ENCODE measurements around the gene MED15. TPM values are rescaled to one million over a fixed set of nuclear protein-coding genes. Genes with fewer than 3 reads are reported as not detected.
"Not testable (repeated sequence)": the region's sequence is repeated elsewhere in the genome, so short reads cannot be mapped to it uniquely, and the experiment has no call there.

MED15 gene
- total RNA-seq, 5 donors from 2014 or later (not counting 1 experiment from before 2014, with no cell fraction given) = 214 to 317 (median 262) TPM

- H3K36me3 Mint-ChIP-seq = no peaks in the 10 kb centered on the region
- no peak overlapping the region for H3K4me3 ChIP-seq (ENCODE audit: control insufficient read depth in 1 of 2, extremely low read depth in 1 of 2, low read length in 1 of 2)
- H3K4me1 Mint-ChIP-seq = no peaks in the 10 kb centered on the region
- H3K27me3 Mint-ChIP-seq = no peaks in the 10 kb centered on the region
- H3K9me3 Mint-ChIP-seq = no peaks in the 10 kb centered on the region
- no peak overlapping the region for H3K4me3 Mint-ChIP-seq
- H3K9me3 ChIP-seq = no peaks in the 10 kb centered on the region
- H3K4me1 ChIP-seq (ENCODE audit: control insufficient read depth in 1 of 2, extremely low read depth in 1 of 2, insufficient read depth in 2 of 2, low read length in 2 of 2) = no peaks in the 10 kb centered on the region
- ChIA-PET POLR2A (interaction anchor here in 1 of 2 donors (0.7 kb wide), 1 partner anchor 43 kb away, joined by 3 read pairs; no protein-coding TSS in a partner anchor), CTCF (interaction anchor here in 1 of 2 donors (0.7 kb wide), 1 partner anchor 11 kb away, joined by 3 read pairs; no protein-coding TSS in a partner anchor)
- H3K27ac Mint-ChIP-seq = no peak overlapping the region
- WGBS (ENCODE audit: insufficient coverage) = 96% methylated on average over 5 of the region's 8 CpGs
- H3K27me3 ChIP-seq (replicated peaks in 1 of 2; ENCODE audit: control insufficient read depth in 2 of 2, extremely low read depth in 1 of 2, insufficient read depth in 2 of 2, low read length in 1 of 2) = no peaks in the 10 kb centered on the region
- H3K36me3 ChIP-seq (ENCODE audit: control insufficient read depth in 2 of 2, extremely low read depth in 1 of 2, insufficient read depth in 1 of 2, low read length in 1 of 2) = no peaks in the 10 kb centered on the region
- no peak overlapping the region for H3K27ac ChIP-seq (ENCODE audit: low read length)
- DNase-seq (no peak), ATAC-seq (replicated peaks in 1 of 4) (no peak)
Observed at GRCh38 chr22:20619045-20619892, 111.9 kb downstream of the MED15 start.

DNA sequence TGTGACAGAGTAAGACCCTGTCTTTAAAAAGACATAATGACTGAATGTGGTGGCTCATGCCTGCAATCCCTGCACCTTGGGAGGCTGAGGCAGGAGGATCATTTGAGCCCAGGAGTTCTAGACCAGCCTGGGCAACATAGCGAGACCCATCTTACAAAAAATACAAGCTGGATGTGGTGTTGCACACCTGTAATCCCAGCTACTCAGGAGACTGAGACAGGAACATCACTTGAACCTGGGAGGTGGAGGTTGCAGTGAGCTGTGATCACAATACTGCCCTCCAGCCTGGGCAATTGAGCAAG lies 112.4 kb downstream of the MED15 start:
- H3K27ac Mint-ChIP-seq; H3K4me3 ChIP-seq (ENCODE audit: control insufficient read depth in 1 of 2, extremely low read depth in 1 of 2, low read length in 1 of 2); H3K4me1 Mint-ChIP-seq; ATAC-seq (replicated peaks in 1 of 4); H3K36me3 ChIP-seq (ENCODE audit: control insufficient read depth in 2 of 2, extremely low read depth in 1 of 2, insufficient read depth in 1 of 2, low read length in 1 of 2); H3K27me3 ChIP-seq (replicated peaks in 1 of 2; ENCODE audit: control insufficient read depth in 2 of 2, extremely low read depth in 1 of 2, insufficient read depth in 2 of 2, low read length in 1 of 2); H3K27me3 Mint-ChIP-seq; H3K36me3 Mint-ChIP-seq; H3K4me3 Mint-ChIP-seq; H3K9me3 Mint-ChIP-seq; DNase-seq; H3K9me3 ChIP-seq; H3K27ac ChIP-seq (ENCODE audit: low read length); H3K4me1 ChIP-seq (ENCODE audit: control insufficient read depth in 1 of 2, extremely low read depth in 1 of 2, insufficient read depth in 2 of 2, low read length in 2 of 2): not testable (repeated sequence)
- no CpG with 5 or more reads among the region's 1 CpG for WGBS (ENCODE audit: insufficient coverage)
- ChIA-PET CTCF (interaction anchor here in 1 of 2 donors (0.7 kb wide), 1 partner anchor 12 kb away, joined by 3 read pairs; no protein-coding TSS in a partner anchor), POLR2A (interaction anchor here in 1 of 2 donors (0.7 kb wide), 1 partner anchor 44 kb away, joined by 3 read pairs; no protein-coding TSS in a partner anchor)

- H3K4me1 ChIP-seq (ENCODE audit: control insufficient read depth in 1 of 2, extremely low read depth in 1 of 2, insufficient read depth in 2 of 2, low read length in 2 of 2) = no peaks in the 10 kb centered on the region
- no peaks in the 10 kb centered on the region for H3K36me3 ChIP-seq (ENCODE audit: control insufficient read depth in 2 of 2, extremely low read depth in 1 of 2, insufficient read depth in 1 of 2, low read length in 1 of 2)
- WGBS (ENCODE audit: insufficient coverage) = 60% methylated on average over 1 of the region's 1 CpG
- H3K36me3 Mint-ChIP-seq = no peaks in the 10 kb centered on the region
- no peaks in the 10 kb centered on the region for H3K9me3 ChIP-seq
- no peak overlapping the region for H3K27ac ChIP-seq (ENCODE audit: low read length)
- H3K4me3 Mint-ChIP-seq = no peak overlapping the region
- CTCF ChIA-PET = no interaction called here
- no peak overlapping the region for H3K4me3 ChIP-seq (ENCODE audit: control insufficient read depth in 1 of 2, extremely low read depth in 1 of 2, low read length in 1 of 2)
- no peak for DNase-seq
- POLR2A ChIA-PET = no interaction called here
- no peaks in the 10 kb centered on the region for H3K4me1 Mint-ChIP-seq
- ATAC-seq (replicated peaks in 1 of 4) = no peak
- H3K9me3 Mint-ChIP-seq = no peaks in the 10 kb centered on the region
- no peaks in the 10 kb centered on the region for H3K27me3 ChIP-seq (replicated peaks in 1 of 2; ENCODE audit: control insufficient read depth in 2 of 2, extremely low read depth in 1 of 2, insufficient read depth in 2 of 2, low read length in 1 of 2)
- no peaks in the 10 kb centered on the region for H3K27me3 Mint-ChIP-seq
- no peak overlapping the region for H3K27ac Mint-ChIP-seq
Observed at GRCh38 chr22:20621162-20621561, 113.8 kb downstream of the MED15 start.

DNA sequence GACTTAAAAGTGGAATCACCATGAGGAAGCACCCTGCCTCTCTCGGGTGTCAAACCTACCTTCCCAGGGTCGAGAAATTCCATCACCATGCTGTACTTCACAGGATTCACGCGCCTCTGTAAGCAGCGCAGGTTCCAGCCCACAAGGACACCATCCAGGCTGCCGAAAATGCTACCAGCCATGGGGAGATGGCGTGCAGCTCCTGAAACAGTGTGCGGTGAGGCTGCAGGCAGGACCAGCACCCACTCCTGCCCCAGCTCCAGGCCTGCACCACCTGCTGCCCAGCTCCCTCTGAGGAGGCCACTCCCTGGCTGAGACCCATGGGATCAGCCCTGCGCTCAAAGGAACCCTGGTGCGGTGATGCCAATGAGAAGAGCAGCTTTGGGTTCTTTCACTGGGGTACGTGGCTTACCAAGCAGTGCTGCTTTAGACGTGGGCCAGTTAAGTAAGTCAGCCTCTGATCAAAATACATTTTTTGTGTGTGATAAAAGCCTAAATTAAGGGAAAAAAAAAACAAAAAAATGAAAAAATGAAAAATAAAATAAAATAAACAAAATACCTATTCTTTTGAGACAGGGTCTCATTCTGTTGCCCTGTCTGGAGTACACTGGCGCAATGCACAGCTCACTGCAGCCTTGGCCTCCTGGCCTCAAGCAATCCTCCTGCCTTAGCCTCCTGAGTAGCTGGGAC lies 115.4 kb downstream of the MED15 start:
- Histone ChIP-seq H3K4me3 (ENCODE audit: control insufficient read depth in 1 of 2, extremely low read depth in 1 of 2, low read length in 1 of 2) (no peak overlapping the region), H3K36me3 (ENCODE audit: control insufficient read depth in 2 of 2, extremely low read depth in 1 of 2, insufficient read depth in 1 of 2, low read length in 1 of 2) (no peaks in the 10 kb centered on the region), H3K27ac (ENCODE audit: low read length) (no peak overlapping the region), H3K9me3 (no peaks in the 10 kb centered on the region), H3K4me1 (ENCODE audit: control insufficient read depth in 1 of 2, extremely low read depth in 1 of 2, insufficient read depth in 2 of 2, low read length in 2 of 2) (no peaks in the 10 kb centered on the region), H3K27me3 (replicated peaks in 1 of 2; ENCODE audit: control insufficient read depth in 2 of 2, extremely low read depth in 1 of 2, insufficient read depth in 2 of 2, low read length in 1 of 2) (no peaks in the 10 kb centered on the region)
- H3K4me1 Mint-ChIP-seq = no peaks in the 10 kb centered on the region
- WGBS (ENCODE audit: insufficient coverage) = 95% methylated on average over 11 of the region's 13 CpGs
- ATAC-seq (replicated peaks in 1 of 4) (no peak), DNase-seq (no peak)
- H3K27me3 Mint-ChIP-seq = no peaks in the 10 kb centered on the region
- POLR2A ChIA-PET = no interaction called here
- no peaks in the 10 kb centered on the region for H3K36me3 Mint-ChIP-seq
- CTCF ChIA-PET = interaction anchor here in 1 of 2 donors (0.5 to 0.6 kb wide), 2 partner anchors 65 to 78 kb away, joined by 4 to 6 read pairs; no protein-coding TSS in a partner anchor
- H3K27ac Mint-ChIP-seq = no peak overlapping the region
- no peaks in the 10 kb centered on the region for H3K9me3 Mint-ChIP-seq
- no peak overlapping the region for H3K4me3 Mint-ChIP-seq

GRCh38 chr22:20624161-20624616 lies 116.8 kb downstream of the MED15 start:
- CTCF ChIA-PET = no interaction called here
- POLR2A ChIA-PET = no interaction called here

DNA sequence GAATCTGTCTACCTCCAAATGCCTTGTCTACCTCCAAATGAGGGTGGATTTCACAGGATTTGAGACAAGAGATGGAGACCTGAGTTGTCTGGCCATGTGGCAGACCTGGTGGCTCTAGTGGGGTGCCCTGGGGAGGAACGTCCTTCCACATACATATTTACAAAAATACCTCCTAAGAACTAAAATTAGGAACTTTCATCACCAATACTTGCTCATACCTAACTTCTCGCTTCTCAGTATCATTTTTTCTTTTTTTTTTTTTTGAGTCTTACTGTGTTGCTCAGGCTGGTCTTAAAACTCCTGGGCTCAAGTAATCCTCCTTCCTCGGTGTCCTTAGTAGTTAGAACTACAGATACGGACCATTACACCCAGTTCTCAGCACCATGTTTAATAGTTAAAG lies 117.9 kb downstream of the MED15 start:
- no peaks in the 10 kb centered on the region for H3K27me3 Mint-ChIP-seq
- no peak overlapping the region for H3K4me3 Mint-ChIP-seq
- CTCF ChIA-PET = no interaction called here
- H3K27ac Mint-ChIP-seq = no peak overlapping the region
- no peak for ATAC-seq (replicated peaks in 1 of 4)
- DNase-seq = no peak
- no peaks in the 10 kb centered on the region for H3K4me1 Mint-ChIP-seq
- H3K36me3 ChIP-seq (ENCODE audit: control insufficient read depth in 2 of 2, extremely low read depth in 1 of 2, insufficient read depth in 1 of 2, low read length in 1 of 2) = no peaks in the 10 kb centered on the region
- POLR2A ChIA-PET = no interaction called here
- H3K27me3 ChIP-seq (replicated peaks in 1 of 2; ENCODE audit: control insufficient read depth in 2 of 2, extremely low read depth in 1 of 2, insufficient read depth in 2 of 2, low read length in 1 of 2) = no peaks in the 10 kb centered on the region
- H3K9me3 ChIP-seq = no peaks in the 10 kb centered on the region
- WGBS (ENCODE audit: insufficient coverage) = 71% methylated on average over 1 of the region's 4 CpGs
- no peak overlapping the region for H3K4me3 ChIP-seq (ENCODE audit: control insufficient read depth in 1 of 2, extremely low read depth in 1 of 2, low read length in 1 of 2)
- H3K9me3 Mint-ChIP-seq = no peaks in the 10 kb centered on the region
- no peaks in the 10 kb centered on the region for H3K36me3 Mint-ChIP-seq
- no peak overlapping the region for H3K27ac ChIP-seq (ENCODE audit: low read length)
- no peaks in the 10 kb centered on the region for H3K4me1 ChIP-seq (ENCODE audit: control insufficient read depth in 1 of 2, extremely low read depth in 1 of 2, insufficient read depth in 2 of 2, low read length in 2 of 2)

More at GRCh38 chr22:20624161-20624616, 116.8 kb downstream of the MED15 start:
- no peaks in the 10 kb centered on the region for H3K9me3 ChIP-seq
- no peaks in the 10 kb centered on the region for H3K4me1 ChIP-seq (ENCODE audit: control insufficient read depth in 1 of 2, extremely low read depth in 1 of 2, insufficient read depth in 2 of 2, low read length in 2 of 2)
- H3K9me3 Mint-ChIP-seq = no peaks in the 10 kb centered on the region
- H3K4me1 Mint-ChIP-seq = no peaks in the 10 kb centered on the region
- no peaks in the 10 kb centered on the region for H3K36me3 Mint-ChIP-seq
- ATAC-seq (replicated peaks in 1 of 4) (peak in 1 of 4 experiments; percentile 26), DNase-seq (no peak)
- H3K27ac Mint-ChIP-seq = no peak overlapping the region
- no peaks in the 10 kb centered on the region for H3K27me3 Mint-ChIP-seq
- H3K36me3 ChIP-seq (ENCODE audit: control insufficient read depth in 2 of 2, extremely low read depth in 1 of 2, insufficient read depth in 1 of 2, low read length in 1 of 2) = no peaks in the 10 kb centered on the region
- no peak overlapping the region for H3K4me3 ChIP-seq (ENCODE audit: control insufficient read depth in 1 of 2, extremely low read depth in 1 of 2, low read length in 1 of 2)
- H3K27ac ChIP-seq (ENCODE audit: low read length) = no peak overlapping the region
- WGBS (ENCODE audit: insufficient coverage) = 29% methylated on average over 4 of the region's 5 CpGs
- H3K4me3 Mint-ChIP-seq = no peak overlapping the region
- H3K27me3 ChIP-seq (replicated peaks in 1 of 2; ENCODE audit: control insufficient read depth in 2 of 2, extremely low read depth in 1 of 2, insufficient read depth in 2 of 2, low read length in 1 of 2) = no peaks in the 10 kb centered on the region
